ENCODE data around the gene DLX3.

Gene DLX3

DNA sequence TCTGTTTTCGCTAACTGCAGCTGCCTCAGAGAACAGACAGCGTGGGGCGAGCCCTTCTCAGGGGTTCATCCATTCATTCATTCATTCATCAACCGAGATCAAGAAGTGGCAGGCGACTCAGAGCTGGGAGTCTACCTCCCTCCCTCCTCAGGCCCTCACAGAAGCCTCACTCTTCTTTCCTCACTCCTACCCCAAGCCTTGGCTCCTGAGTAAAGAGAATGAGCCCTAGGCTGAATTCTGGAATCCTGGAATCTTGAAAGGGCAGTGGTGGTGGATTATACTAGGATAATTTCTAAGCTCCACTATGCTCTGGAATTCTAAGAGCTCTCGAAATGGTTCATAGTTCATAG lies 2.3 kb upstream of the DLX3 start:
- TF ChIP-seq, protein P1, sequence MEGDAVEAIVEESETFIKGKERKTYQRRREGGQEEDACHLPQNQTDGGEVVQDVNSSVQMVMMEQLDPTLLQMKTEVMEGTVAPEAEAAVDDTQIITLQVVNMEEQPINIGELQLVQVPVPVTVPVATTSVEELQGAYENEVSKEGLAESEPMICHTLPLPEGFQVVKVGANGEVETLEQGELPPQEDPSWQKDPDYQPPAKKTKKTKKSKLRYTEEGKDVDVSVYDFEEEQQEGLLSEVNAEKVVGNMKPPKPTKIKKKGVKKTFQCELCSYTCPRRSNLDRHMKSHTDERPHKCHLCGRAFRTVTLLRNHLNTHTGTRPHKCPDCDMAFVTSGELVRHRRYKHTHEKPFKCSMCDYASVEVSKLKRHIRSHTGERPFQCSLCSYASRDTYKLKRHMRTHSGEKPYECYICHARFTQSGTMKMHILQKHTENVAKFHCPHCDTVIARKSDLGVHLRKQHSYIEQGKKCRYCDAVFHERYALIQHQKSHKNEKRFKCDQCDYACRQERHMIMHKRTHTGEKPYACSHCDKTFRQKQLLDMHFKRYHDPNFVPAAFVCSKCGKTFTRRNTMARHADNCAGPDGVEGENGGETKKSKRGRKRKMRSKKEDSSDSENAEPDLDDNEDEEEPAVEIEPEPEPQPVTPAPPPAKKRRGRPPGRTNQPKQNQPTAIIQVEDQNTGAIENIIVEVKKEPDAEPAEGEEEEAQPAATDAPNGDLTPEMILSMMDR (IDR thresholded peaks at IDR 0.05; ENCODE audit: low read depth, low read length, missing control alignments) = no peak
- no peak overlapping the region for H3K4me3 ChIP-seq (ENCODE audit: low read depth, low read length)
- DNase-seq (ENCODE audit: low read depth) = no peak

GRCh38 chr17:49996495-49997300 lies 1.7 kb upstream of the DLX3 start:
- TF ChIP-seq, protein P1 (IDR thresholded peaks at IDR 0.05; ENCODE audit: low read depth, low read length, missing control alignments) = peak; percentile 98
- DNase-seq (ENCODE audit: low read depth) = no peak

DNA sequence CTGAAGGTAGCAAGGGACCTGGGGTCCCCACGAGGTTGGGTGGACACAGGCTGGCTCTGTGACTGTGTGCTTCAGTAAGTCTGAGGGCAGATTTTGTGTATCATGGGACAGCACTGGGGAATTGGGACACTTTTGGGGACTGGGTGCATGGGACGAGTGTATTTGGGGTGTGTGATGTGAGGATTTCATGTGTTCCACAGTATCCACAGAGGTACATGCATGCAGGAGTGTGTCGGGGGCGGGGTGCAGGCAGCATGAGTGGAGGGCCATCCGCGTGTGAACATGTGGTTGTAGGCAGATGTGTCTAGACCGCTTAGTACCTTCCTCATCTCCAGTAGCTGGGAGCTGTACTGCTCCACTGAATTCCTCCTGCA lies 1.1 kb upstream of the DLX3 start:
- H3K4me3 ChIP-seq (ENCODE audit: low read depth, low read length) = no peak overlapping the region
- no peak for DNase-seq (ENCODE audit: low read depth)

More at GRCh38 chr17:49996495-49997300, 1.7 kb upstream of the DLX3 start:
- H3K4me3 ChIP-seq (ENCODE audit: low read depth, low read length) = no peak overlapping the region

DNA sequence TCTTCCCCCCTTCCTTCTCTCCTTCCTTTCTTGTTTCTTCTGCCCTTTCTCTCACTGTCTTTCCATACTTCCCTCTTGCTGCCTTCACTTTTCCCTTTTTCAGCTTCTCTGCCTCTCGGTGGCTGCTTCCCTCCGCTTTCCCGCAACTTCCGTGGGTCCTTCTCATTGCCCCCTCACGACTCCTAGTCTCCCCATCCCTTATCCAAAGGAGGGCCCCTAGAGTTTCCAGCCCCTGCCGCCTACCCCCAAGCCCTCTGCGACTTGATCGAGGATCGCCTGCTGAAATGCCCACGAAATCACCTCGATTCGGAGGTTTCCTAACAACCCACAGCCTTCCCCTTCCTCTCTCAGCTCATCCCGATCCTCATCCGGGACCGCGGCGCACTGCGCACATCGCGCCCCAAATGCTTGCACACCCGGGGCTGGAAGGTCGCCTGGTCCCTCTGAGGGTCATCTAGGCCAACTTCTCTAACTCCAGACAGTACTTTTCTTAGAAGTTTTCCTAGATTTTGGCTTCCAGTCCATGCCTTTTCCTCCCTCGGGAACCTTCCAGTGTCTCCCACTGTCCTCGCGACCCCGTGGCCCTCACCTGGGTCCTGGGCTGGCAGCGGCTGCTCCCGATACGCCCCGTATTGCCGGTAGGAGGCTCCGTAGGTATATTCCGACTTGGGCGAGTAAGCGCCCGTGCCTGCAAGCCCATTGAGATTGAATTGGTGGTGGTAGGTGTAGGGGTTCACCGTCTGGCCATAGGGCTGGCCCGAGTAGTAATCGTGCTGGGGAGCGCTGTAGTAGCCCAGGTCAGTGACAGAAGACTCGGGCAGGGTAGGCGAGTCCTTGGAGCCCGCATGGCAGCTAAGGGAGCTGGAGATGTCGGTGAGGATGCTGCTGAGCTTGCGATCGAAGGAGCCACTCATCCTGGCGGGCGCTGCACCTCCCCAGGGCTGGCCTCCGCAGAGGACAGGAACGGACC lies 654 bp downstream of the DLX3 start:
- TF ChIP-seq, protein P1 (IDR thresholded peaks at IDR 0.05; ENCODE audit: low read depth, low read length, missing control alignments) = no peak
- no peak overlapping the region for H3K4me3 ChIP-seq (ENCODE audit: low read depth, low read length)
- DNase-seq (ENCODE audit: low read depth) = no peak

More for the DNA sequence above, 1.1 kb upstream of the DLX3 start:
- TF ChIP-seq, protein P1 (IDR thresholded peaks at IDR 0.05; ENCODE audit: low read depth, low read length, missing control alignments) = no peak

GRCh38 chr17:49993423-49994060 lies 1.5 kb downstream of the DLX3 start:
- H3K4me3 ChIP-seq (ENCODE audit: low read depth, low read length) = peak overlapping the region; percentile 21; the same call in 1 of the 2 replicates
- TF ChIP-seq, protein P1 (IDR thresholded peaks at IDR 0.05; ENCODE audit: low read depth, low read length, missing control alignments) = no peak
- no peak for DNase-seq (ENCODE audit: low read depth)

GRCh38 chr17:49992933-49993422 lies 2.0 kb downstream of the DLX3 start:
- TF ChIP-seq, protein P1 (IDR thresholded peaks at IDR 0.05; ENCODE audit: low read depth, low read length, missing control alignments) = no peak
- DNase-seq (ENCODE audit: low read depth) = no peak
- peak overlapping the region; percentile 21; the same call in 1 of the 2 replicates for H3K4me3 ChIP-seq (ENCODE audit: low read depth, low read length)
